Measurements from ENCODE around the gene PPP4R2. TPM values are rescaled to one million over a fixed set of nuclear protein-coding genes. Genes with fewer than 3 reads are reported as not detected.

Gene PPP4R2
- polyA plus RNA-seq, 3 donors, result 14.3 to 25.4 (median 18.7) TPM

- H3K79me2 ChIP-seq (ENCODE audit: insufficient read depth, low read length), result no peaks in the 10 kb centered on the region
- no peak overlapping the region for H3K4me3 Mint-ChIP-seq
- H3K9ac ChIP-seq (ENCODE audit: insufficient read depth, low read length, poor library complexity, severe bottlenecking), result no peak overlapping the region
- no peak overlapping the region for H3K4me2 ChIP-seq (replicated peaks; ENCODE audit: extremely low read depth, low read length, poor library complexity, severe bottlenecking)
- no peak overlapping the region for H3K27ac ChIP-seq (ENCODE audit: low read depth in 1 of 2, low read length in 2 of 2)
- no peaks in the 10 kb centered on the region for H3K27me3 ChIP-seq (ENCODE audit: control insufficient read depth in 2 of 2, insufficient read depth in 2 of 2, low read length in 2 of 2)
- H4K20me1 ChIP-seq (ENCODE audit: insufficient read depth, low read length), result no peaks in the 10 kb centered on the region
- peaks cover 0 to 4% (median 3%) of the 10 kb centered on the region in 3 donors for H3K27me3 Mint-ChIP-seq (ENCODE audit: low read depth in 3 of 3)
- TF ChIP-seq CTCF (IDR thresholded peaks at IDR 0.05), result no peak
- no peaks in the 10 kb centered on the region for H3K9me3 ChIP-seq (replicated peaks in 1 of 2; ENCODE audit: control insufficient read depth in 1 of 2, insufficient read depth in 1 of 2, low read length in 2 of 2)
- H3K9me3 Mint-ChIP-seq, result peaks cover 0 to 2% (median 0%) of the 10 kb centered on the region in 7 donors
- H3K27ac Mint-ChIP-seq, result no peak overlapping the region
- 90% methylated on average over 2 of the region's 2 CpGs for WGBS (ENCODE audit: insufficient coverage)
- no peak overlapping the region for H2AFZ ChIP-seq (ENCODE audit: insufficient read depth, low read depth, low read length, poor library complexity, severe bottlenecking)
- H3K4me1 Mint-ChIP-seq, result peaks cover 1% of the 10 kb centered on the region
- no peak overlapping the region for H3K4me3 ChIP-seq (replicated peaks in 1 of 3; ENCODE audit: low read depth in 2 of 3, low read length in 3 of 3)
- H3K36me3 ChIP-seq (replicated peaks in 1 of 2; ENCODE audit: control insufficient read depth in 1 of 2, insufficient read depth in 2 of 2, low read length in 2 of 2), result no peaks in the 10 kb centered on the region
- no peaks in the 10 kb centered on the region for H3K4me1 ChIP-seq (ENCODE audit: control insufficient read depth in 1 of 2, insufficient read depth in 2 of 2, low read length in 2 of 2)
- intact Hi-C loops (cut with micrococcal nuclease), result no loop called here
- no peak for DNase-seq
- no peaks in the 10 kb centered on the region for H3K36me3 Mint-ChIP-seq
Measured at GRCh38 chr3:72970942-72971341, 25.7 kb upstream of the PPP4R2 start.

GRCh38 chr3:72972706-72973030 lies 23.9 kb upstream of the PPP4R2 start:
- Mint-ChIP-seq H3K4me1 (peaks cover 16% of the 10 kb centered on the region), H3K27me3 (ENCODE audit: low read depth in 3 of 3) (peaks cover 0 to 3% (median 2%) of the 10 kb centered on the region in 3 donors), H3K9me3 (peaks cover 0 to 2% (median 0%) of the 10 kb centered on the region in 7 donors), H3K4me3 (no peak overlapping the region), H3K36me3 (no peaks in the 10 kb centered on the region), H3K27ac (peak overlapping the region in 1 of 7 donors; percentile 80)
- H3K9me3 ChIP-seq (replicated peaks in 1 of 2; ENCODE audit: control insufficient read depth in 1 of 2, insufficient read depth in 1 of 2, low read length in 2 of 2), result no peaks in the 10 kb centered on the region
- no peaks in the 10 kb centered on the region for H4K20me1 ChIP-seq (ENCODE audit: insufficient read depth, low read length)
- no peak for TF ChIP-seq CTCF (IDR thresholded peaks at IDR 0.05)
- H2AFZ ChIP-seq (ENCODE audit: insufficient read depth, low read depth, low read length, poor library complexity, severe bottlenecking), result no peak overlapping the region
- H3K27ac ChIP-seq (ENCODE audit: low read depth in 1 of 2, low read length in 2 of 2), result no peak overlapping the region
- H3K79me2 ChIP-seq (ENCODE audit: insufficient read depth, low read length), result no peaks in the 10 kb centered on the region
- no peak overlapping the region for H3K4me2 ChIP-seq (replicated peaks; ENCODE audit: extremely low read depth, low read length, poor library complexity, severe bottlenecking)
- intact Hi-C loops (cut with micrococcal nuclease), result no loop called here
- no peaks in the 10 kb centered on the region for H3K36me3 ChIP-seq (replicated peaks in 1 of 2; ENCODE audit: control insufficient read depth in 1 of 2, insufficient read depth in 2 of 2, low read length in 2 of 2)
- no peak for DNase-seq
- no peak overlapping the region for H3K4me3 ChIP-seq (replicated peaks in 1 of 3; ENCODE audit: low read depth in 2 of 3, low read length in 3 of 3)
- H3K9ac ChIP-seq (ENCODE audit: insufficient read depth, low read length, poor library complexity, severe bottlenecking), result no peak overlapping the region
- H3K4me1 ChIP-seq (ENCODE audit: control insufficient read depth in 1 of 2, insufficient read depth in 2 of 2, low read length in 2 of 2), result peaks cover 9 to 15% of the 10 kb centered on the region in 2 donors
- 88% methylated on average over 1 of the region's 3 CpGs for WGBS (ENCODE audit: insufficient coverage)
- no peaks in the 10 kb centered on the region for H3K27me3 ChIP-seq (ENCODE audit: control insufficient read depth in 2 of 2, insufficient read depth in 2 of 2, low read length in 2 of 2)

All from CD14-positive monocyte (primary cell).